ENCODE results near the gene CDH8.
"Not testable (repeated sequence)": the region's sequence is repeated elsewhere in the genome, so short reads cannot be mapped to it uniquely, and the experiment has no call there.

The CDH8 gene

DNA sequence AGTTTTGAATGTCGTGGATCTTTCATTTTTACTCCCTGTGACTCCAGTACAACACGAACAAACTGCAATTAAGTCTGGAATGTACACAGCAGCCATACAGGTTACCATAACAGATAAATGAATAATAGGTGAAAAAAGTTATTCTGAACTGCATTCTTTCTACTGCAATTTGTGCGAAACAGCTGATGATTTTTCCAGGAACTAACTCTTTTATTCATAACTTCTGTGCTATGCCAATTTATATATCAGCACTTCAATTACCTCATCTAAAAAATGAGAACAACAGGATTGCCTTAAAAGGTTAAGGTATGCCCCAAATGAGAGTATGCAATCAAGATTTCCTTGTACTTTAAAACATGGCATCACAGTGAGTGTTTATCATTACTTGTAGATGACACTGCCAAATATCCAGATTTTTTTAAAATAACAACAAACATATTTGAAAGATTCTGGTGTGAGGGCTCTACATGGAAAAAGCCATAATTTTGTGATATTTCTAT is 238.9 kb downstream of the CDH8 start:
- DNase-seq (ENCODE audit: low read depth, low spot score): no peak

- no peak for DNase-seq (ENCODE audit: low read depth, low spot score)
Measured at GRCh38 chr16:61792194-61792909, 243.9 kb downstream of the CDH8 start.

DNA sequence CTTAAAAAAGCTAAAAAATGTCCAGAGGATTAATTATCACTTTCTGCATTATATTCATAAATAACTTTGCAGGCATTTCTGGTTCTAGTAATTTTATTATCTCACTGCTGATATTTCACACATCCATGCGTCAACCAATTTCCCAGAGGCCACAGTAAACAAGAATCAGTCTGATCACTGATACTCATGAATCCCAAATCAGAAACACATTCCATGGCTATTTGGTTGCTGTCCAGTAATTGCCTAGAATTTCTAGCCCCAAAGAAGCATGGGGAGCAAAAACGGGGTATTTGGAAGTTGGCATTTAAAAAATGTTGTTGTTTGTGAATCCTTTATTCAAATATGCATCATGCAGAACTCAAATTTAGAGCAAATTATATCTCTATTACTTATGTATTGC is 244.8 kb downstream of the CDH8 start:
- DNase-seq (ENCODE audit: low read depth, low spot score): no peak

DNA sequence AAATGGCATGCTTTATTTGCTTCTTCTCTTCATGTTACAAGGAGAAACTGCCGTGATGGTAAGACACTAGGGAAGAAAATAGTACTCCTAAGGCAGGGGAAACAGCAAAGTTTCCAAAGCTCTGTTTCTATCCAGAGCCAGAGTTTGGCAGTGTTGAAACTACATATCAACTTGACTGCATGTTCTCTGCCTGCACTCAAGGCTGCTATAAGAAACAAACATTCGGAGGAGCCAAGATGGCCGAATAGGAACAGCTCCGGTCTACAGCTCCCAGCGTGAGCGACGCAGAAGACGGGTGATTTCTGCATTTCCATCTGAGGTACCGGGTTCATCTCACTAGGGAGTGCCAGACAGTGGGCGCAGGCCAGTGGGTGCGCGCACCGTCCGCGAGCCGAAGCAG is 254.4 kb downstream of the CDH8 start:
- peak; percentile 7 for DNase-seq (ENCODE audit: low read depth, low spot score)

GRCh38 chr16:61780161-61780560 is 256.1 kb downstream of the CDH8 start:
- DNase-seq (ENCODE audit: low read depth, low spot score): no peak

DNA sequence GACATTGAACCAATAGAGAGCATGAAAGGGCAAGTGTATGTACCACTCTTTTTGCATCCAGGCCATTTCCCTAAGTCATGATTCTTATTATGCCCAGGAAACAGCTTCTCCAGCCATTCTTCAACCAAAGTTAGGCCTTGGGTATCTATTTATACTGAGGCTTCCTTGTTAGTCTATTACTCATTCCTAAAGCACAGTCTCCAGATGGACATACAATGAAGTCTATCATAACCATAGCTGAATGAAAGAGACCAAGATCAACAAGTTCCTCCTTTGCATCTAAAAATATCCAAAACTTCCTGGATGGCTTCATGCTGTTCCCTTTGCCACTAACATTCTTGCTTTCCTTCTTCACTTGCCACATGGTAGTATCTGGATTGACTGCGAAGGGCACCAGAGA is 265.9 kb downstream of the CDH8 start:
- DNase-seq (ENCODE audit: low read depth, low spot score): no peak

DNA sequence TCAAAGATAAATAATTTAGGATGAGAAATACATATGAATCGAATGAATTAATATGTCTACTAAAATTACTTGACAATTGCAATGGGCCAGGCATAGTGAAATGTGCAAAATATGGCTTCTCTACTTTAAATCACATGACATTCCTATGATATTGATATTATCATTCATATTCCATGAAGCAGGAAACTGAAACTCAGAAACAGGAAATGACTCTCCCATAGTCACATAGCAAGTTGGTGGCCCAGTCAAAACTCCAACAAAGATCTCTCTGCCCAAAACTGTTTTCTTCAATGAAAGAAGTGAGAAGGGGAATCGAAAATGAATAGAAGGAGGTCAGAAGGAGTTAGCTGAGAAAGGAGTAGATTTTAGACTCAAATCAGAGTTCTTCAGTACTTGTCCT is 272.2 kb downstream of the CDH8 start:
- no peak for DNase-seq (ENCODE audit: low read depth, low spot score)

GRCh38 chr16:61763013-61763412 is 273.2 kb downstream of the CDH8 start:
- DNase-seq (ENCODE audit: low read depth, low spot score): no peak

DNA sequence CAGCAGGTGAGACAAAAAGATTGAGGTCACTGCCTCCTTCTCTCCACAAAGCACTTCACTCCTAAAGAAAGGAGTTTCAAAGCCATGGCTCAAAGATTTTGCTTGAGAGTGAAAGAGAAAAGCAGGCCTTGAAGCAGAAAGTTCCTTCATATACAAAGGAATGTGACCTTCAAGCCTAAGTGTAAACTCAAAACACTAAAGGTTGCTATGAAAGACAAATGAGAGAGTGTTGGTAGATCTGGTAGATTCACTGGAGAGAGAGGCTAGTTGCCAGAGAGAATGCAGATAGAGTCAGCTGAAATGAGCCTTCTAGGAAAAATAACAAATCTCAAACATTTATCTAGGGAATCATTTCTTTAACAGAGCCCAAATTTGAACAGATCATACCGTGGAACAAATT is 305.2 kb downstream of the CDH8 start:
- peak; percentile 5 for DNase-seq (ENCODE audit: low read depth, low spot score)

DNA sequence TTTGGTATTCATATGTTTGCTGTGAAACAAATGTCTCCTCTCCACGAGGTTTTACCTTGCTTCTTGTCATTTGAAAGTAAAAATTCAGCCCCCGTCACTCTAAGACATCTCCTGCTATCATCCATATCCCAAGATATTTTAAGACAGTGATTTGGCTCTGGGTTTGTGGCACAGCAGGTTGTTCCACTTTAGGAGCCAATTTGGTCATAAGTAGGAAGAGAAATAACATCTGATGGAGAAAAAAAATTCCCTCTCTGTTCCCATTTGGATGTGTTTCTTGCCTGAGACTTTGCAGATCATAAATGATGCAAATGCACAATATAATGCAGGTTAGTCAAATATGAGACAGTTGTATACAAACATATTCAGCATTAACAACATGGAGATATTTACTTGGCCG is 309.5 kb downstream of the CDH8 start:
- no peak for DNase-seq (ENCODE audit: low read depth, low spot score)

DNA sequence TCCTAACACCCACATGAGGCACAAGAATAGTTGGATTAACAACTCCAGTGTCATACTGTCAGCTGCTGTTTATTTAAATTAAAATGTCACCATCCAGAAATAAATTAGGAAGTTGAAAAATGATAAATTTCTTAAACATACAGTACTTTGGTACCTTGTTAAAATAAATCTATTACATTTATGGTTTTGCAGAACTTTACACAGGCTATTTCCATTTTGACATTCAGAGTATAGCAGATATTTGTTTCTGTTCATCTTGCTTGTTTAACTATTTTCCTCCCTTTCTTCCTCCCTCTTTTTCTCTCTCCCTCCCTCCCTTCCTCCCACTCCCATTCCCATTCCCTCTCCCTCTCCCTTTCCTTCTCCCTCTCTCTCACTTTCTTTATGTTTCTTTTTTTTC is 310.1 kb downstream of the CDH8 start:
- no peak for DNase-seq (ENCODE audit: low read depth, low spot score)

DNA sequence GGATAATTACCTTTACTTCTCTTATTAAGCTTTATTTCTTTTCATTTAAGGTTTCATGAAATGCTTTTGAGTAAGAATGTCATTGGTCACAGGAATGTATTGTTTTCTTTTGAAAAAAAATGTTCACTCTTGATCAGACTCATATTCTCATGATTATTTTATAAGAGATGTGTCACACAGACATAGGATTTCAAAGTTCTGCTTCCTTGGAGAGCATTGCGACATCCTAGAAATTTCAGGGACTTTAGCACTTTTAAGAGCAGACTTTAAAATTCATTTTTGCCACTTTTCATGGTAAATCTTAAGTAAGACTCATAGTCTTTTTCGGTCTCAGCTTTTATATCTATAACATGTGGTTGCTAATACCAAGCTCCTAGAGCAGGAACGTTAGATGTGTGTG is 314.7 kb downstream of the CDH8 start:
- no peak for DNase-seq (ENCODE audit: low read depth, low spot score)

DNA sequence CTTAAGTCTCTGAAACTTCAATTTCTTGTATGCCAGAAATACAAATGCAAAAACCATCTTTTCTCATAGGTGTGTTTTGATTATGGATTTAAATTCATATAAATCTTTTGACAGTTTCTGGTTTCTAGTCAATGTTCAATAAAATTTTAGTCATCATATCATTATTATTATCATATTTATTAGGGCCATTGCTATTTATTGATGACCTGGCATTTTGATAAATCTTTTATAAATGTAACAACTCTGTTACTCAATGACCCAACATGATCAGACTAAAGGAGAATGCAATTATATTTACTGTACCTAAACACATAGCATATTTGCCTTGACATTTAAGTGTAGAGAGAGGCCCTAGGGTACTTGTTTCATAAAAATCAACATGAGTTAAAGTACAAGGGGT is 320.8 kb downstream of the CDH8 start:
- DNase-seq (ENCODE audit: low read depth, low spot score): no peak

DNA sequence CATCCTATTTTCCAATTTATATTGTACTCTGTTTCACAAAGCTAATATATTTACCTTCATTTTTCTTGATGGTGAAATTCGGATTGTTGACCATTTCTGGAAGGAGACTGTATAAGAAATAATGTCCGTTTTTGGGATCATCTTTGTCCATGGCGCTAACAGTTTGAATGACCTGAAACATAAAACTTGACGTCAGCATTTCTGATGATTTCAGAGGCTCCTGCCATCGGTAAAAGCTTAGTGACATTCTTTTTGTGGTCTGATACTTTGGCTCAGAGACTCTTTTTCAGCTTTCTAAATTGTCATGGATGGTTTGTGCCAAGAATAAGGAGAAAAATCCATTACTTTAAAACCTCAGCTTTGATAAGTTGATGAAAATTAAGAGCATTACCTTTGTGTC is 322.5 kb downstream of the CDH8 start:
- no peak for DNase-seq (ENCODE audit: low read depth, low spot score)

- not testable (repeated sequence) for DNase-seq (ENCODE audit: low read depth, low spot score)
Measured at GRCh38 chr16:61699640-61700039, 336.6 kb downstream of the CDH8 start.

- DNase-seq (ENCODE audit: low read depth, low spot score): no peak
Measured at GRCh38 chr16:61684541-61684940, 351.7 kb downstream of the CDH8 start.

DNA sequence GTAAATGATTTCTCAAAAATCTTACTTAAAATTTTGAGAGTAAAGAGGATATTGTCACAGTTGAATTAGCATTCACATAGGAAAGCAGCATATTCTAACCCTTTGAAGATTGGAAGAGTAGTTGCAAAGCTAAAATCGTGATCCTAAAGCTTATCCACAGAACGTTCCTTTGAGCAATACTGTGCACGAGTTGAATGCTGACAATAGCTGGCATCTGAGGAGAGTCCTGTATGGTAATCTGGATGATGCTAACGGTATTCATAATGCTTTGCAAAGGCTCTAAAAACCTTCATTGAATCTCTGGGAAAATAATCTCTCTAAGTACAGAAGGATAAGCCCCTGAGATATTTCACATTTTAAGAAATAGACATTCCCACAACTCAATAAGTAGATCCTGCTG is 354.6 kb downstream of the CDH8 start:
- no peak for DNase-seq (ENCODE audit: low read depth, low spot score)

- DNase-seq (ENCODE audit: low read depth, low spot score): no peak
Measured at GRCh38 chr16:61681124-61681523, 355.1 kb downstream of the CDH8 start.

DNA sequence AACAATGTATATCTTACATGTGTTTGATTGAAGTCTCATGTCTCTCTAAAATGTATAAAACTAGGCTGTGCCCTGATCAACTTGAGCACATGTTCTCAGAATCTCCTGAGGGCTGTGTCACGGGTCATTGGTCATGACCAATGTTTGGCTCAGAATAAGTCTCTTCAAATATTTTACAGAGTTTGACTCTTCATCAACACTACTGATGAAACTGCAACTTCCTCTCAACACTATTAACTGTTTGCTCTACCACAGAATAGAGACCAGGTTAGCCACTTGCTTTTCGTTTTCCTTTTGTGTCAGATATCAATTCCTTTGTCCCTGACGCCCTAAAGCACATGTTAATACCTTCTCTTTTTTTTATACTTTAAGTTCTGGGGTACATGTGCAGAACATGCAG is 358.1 kb downstream of the CDH8 start:
- no peak for DNase-seq (ENCODE audit: low read depth, low spot score)

DNA sequence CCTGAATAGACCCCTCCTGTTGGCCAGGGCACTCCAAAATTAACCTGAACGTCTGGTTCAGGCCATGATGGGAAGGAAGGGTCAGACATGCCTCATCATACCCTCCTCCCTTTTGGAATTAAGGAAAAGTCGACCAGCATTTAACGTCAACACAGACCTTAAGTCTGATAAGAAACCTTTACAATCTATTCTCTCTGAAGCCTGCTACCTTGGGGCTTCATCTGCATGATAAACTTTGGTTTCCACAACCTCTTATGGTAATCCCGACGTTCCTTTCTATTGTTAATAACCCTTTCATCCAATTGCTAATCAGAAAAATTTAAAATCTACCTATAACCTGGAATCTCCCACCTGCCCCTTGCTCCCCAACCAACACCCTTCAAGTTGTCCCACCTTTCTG is 358.5 kb downstream of the CDH8 start:
- no peak for DNase-seq (ENCODE audit: low read depth, low spot score)

DNA sequence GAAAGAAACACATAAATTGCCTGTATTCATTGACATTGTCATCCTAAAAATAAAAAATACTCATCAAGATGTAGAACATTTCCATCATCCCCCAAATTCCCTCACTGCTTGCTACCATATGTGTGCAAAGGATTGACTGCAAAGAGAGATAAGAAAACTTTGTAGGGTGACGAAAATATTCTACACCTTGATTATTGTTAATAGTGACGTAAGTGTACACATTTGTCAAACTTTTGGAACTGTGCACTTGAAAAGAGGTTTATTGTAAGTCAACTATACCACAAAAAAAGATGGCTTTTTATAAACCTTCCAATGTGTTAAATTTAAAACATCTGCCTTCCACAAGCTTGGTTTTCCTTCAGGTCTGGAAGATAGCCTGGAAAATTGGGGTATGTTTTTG is 359.5 kb downstream of the CDH8 start:
- no peak for DNase-seq (ENCODE audit: low read depth, low spot score)

- DNase-seq (ENCODE audit: low read depth, low spot score): no peak
Measured at GRCh38 chr16:61671161-61671560, 365.1 kb downstream of the CDH8 start.

- no peak for DNase-seq (ENCODE audit: low read depth, low spot score)
Measured at GRCh38 chr16:61665512-61665911, 370.7 kb downstream of the CDH8 start.

DNA sequence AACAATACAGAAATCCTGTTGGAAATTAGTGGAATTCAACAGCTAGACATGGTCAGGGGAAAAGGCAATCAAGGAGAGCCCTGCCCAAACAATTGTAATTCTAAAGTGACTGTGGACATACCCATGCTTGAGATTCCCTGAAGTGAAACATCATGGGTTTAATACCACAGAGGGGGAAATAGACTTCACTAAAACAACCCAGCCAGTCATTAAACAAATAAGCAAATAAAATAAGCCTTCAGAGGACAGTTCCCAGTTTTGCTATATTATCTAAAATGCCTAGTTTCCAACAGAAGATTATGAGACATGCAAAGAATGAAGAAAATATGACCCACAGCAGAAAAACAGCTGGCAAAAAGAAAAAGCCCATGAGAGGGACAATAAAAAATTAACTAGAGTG is 376.3 kb downstream of the CDH8 start:
- DNase-seq (ENCODE audit: low read depth, low spot score): no peak

Measured in ELF-1 (cell line).